ENCODE data around the gene MYCBP.
A peak's percentile ranks its signal among the peaks of the same experiment; 100 is the strongest.
"Not testable (repeated sequence)": the region's sequence is repeated elsewhere in the genome, so short reads cannot be mapped to it uniquely, and the experiment has no call there.

MYCBP gene, protein sequence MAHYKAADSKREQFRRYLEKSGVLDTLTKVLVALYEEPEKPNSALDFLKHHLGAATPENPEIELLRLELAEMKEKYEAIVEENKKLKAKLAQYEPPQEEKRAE

DNA sequence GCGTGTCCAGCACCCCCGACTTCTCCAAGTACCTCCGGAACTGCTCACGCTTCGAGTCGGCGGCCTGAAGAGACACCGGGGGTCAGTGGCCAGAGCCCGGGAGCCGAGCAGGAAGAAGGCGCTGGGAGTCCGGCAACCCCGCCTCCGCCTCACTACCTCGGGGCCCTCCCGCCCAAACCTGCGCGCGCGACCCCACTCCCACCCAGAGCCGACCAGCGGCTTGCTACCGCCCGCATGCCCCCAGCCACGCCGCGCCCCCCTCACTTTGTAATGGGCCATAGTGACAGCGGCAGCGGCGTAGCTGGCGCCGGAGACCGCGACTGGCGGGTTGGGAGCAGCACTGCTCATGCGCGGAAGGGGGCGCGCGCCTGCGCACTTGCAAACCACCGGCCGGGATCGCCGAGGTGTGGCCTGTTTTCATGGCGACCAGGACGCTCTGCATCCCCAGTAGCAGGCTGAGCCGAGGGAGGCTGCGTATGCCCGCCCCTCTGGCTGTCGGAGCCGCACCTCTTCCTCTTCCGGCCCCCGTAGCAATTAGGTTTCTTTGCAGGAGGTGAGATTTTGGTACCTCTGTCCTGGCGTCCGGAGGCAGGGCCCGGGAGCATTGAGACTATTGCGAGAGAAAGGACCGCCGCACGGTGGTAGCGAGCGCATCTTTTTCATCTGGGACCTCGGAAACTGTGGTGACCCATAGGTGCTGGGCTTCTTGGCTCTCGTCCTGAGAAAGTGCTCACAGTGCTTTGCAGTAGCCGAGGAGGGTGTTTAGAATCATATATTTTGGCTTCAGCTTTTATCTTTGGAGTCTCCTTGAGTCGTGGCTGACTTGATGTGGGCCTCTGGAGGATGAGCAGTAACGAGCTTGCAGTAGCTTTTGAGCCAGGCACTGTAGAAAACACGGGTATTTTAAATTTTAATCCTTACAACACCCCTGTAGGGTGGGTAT is at the start of gene MYCBP:
TSS of gene MYCBP (minus strand) at position 322 of the 943 bp plus-strand sequence. CDS start at position 279, 43 bp downstream.
- DNase-seq (ENCODE audit: low spot score), result peak; percentile 96

DNA sequence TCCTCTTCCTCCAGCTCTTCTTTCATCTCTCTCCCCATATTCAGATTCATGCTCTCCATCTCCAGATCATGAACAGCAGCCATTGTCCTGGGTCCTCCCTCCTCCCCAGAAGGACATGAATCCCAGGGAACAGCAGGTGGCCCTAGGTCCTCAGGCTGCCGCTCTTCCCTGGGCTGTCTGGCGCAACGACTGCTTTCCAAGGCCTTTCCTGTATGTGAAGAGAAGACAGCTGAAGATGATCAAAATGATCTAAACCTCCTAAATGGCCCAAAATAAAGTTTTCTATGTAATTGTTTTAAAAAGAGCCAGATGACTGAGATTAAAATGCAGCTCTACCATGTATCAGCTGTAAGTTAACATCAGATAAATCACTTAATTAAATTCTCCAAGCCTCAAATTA is 46.0 kb upstream of the MYCBP start:
- no peak for DNase-seq (ENCODE audit: low spot score)

DNA sequence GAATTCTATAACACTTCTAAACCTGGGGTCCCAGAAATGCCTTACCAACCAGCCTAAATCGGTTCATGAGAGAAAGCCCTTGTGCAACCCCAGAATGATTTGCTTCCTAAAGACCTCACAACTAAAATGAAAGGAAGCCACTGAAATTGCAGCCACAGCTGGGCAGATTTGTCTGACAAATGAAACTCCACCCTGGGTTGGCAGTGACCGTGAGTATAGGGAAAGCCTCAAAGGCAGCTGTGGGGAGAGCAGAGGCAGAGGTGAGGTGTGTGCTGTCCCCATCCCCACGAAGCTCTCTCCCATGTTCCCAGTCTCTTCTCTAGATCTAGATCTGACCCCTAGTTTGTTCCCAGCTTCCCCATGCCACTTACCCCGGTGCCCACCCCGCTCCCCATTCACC is 45.4 kb upstream of the MYCBP start:
- DNase-seq (ENCODE audit: low spot score), result no peak

DNA sequence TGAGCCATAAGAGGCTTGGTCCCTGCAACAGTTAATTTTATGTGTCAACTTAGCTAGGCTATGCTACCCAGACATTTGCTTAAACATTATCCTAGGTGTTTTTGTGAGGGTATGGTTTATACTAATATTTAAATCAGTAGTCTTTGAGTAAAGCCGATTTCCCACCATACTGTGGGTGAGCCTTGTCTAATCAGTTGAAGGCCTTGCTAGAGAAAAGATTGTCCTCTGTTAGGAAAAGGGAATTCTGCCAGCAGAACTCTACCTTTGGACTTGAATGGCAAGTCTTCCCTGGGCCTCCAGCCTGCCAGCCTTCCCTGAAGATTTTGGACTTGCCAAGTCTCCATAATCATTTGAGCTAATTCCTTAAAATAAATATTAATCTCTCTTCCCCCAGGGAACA is 44.6 kb upstream of the MYCBP start:
- DNase-seq (ENCODE audit: low spot score), result no peak

DNA sequence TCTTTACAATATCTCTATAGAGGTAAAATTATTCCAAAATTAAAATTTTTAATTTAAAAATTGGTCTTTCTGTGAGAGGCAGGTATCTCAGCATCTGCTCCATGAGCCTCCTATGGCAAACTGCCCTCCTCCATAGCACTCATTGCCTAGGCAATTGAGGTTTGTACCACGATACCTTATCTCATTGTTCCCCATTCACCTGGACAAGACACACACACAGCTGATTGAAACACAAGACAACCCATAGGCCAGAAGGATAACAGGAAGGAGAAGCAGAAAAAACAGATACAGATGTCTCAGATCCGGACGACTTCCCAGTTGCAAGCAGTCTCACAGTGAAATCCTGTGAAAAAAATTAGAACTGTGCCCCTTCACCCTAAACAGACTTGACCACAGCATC is 44.2 kb upstream of the MYCBP start:
- DNase-seq (ENCODE audit: low spot score), result no peak

DNA sequence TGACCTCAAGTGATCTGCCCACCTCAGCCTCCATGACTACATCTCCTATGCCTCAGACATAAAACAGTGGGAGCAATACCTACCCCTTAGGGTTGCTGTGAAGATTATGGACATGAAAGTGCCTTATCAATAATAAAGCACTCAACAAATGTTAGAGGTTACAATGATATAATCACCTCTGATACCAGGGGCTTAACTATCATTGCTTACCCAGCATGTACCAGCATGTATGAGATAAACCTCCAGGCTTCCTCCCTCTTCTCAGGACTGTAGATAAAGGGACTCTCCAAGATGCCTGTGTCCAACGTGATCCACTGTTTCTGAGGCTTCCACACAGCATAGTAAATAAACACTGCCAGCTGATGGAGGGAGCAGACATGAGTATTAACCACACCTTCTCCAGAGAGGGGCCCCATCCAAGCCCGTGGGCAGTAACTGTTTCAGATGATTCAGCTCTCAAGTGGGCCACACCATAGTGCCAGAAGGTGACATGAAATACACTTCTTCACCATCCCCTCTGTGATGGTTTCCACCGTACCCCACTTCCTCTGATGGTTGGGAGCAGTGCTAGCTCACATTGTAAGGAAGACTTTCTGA is 42.3 kb upstream of the MYCBP start:
- DNase-seq (ENCODE audit: low spot score), result peak; percentile 58

DNA sequence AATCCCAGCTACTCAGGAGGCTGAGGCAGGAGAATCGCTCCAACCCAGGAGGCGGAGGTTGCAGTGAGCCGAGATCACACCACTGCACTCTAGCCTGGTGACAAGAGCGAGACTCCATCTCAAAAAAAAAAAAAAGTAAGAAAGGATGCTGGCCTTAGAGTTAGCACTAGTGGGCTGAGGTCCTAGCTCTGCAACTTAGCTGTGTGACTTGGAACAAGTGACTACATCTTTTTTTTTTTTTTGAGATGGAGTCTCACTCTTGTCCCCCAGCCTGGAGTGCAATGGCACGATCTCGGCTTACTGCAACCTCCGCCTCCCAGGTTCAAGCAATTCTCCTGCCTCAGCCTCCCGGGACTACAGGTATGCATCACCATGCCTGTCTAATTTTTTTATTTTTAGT is 41.8 kb upstream of the MYCBP start:
- not testable (repeated sequence) for DNase-seq (ENCODE audit: low spot score)

DNA sequence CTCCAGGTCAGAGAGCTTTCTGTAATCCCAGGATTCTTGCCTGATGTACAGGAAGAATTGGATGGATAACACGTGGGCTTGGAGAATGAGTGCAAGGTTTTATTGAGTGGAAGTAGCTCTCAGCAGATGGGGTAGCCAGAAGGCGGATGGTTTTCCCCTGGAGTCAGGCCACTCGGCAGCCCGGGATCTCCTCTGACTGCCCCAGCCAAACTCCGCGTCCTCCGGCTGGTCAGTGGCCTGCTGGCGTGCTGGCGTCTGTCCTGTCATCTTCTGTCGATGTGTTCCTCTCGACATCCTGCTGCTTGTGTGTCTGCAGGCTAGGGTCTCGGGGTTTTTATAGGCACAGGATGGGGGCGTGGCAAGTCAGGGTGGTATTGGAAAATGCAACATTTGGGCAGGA is 35.7 kb upstream of the MYCBP start:
- DNase-seq (ENCODE audit: low spot score), result no peak

DNA sequence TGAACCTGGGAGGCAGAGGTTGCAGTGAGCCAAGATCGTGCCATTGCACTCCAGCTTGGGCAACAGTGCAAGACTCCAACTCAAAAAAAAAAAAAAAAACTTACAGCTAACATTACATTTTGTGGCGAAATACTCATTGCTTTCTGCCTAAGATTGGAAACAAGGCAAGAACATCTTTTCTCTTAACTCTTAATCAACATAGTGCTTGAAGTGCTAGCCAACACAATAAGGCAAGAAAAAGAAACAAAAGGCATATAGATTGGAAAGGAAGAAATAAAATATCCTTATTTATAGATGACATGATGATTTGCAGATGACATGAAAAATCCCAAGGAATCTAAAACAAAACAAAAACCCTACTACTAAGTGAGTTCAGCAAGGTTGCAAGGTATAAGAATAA is 32.8 kb upstream of the MYCBP start:
- DNase-seq (ENCODE audit: low spot score), result no peak

DNA sequence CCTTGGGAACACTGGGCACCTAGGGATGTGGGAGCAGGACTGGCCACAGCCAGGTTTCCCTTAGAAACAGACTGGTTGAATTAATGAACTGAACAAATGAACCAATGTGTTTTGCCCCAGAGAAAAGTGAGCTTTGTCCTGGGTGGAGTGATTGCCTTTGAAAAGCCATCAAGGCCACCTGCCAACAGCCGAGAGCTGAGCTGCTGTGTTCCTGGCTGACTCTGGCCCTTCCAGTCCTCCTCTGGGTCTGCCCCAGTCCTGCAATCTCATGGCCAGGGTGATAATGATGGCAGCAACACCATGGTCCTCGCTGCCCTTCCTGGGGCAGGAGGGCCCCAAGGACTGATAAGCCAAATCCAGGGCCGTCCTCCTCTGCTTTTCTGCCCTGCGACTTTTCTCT is 26.4 kb upstream of the MYCBP start:
- DNase-seq (ENCODE audit: low spot score), result no peak

DNA sequence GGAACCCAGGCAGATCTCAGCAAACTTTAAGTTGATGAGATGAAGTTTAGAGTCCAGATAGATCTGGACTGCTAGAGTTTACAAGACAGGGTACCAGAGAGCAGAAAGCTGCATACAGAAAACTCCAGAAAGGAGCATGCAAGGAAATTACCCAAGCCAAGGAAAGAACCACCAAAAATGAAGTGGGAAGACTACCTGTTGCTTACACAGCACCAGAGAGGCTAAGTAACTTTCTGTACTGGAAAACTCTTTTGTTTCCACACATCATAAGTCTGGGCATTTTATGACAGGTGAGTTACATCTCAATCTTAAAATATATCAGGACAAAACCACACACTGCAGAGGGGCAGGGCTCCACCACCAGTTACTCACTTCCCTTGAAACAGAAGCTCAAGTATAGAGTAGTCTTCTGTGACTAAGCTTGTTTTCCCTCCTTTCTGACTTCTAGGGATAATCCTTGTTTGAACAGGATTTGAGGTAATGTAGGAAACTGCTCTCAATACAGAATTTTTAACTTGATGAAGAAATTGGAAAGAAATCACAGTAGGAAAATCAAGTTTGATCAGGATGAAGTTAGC is 25.6 kb upstream of the MYCBP start:
- no peak for DNase-seq (ENCODE audit: low spot score)

DNA sequence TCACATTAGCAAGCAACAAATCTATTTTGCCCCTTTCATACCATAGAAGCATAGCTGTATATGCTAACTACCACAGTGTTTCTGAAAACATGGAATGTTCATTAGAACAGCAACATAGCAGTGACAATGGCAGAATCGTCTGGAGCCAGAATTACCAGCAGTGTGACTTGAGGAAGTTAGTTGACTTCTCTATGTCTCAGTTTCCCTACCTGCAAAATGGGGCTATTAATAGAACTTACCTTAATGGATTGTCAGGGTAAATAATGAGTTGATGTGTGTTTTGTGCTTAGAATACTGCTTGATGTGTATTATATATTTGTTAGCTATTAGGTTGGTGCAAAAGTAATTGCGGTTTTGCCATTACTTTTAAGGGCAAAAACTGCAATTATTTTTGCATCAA is 23.0 kb upstream of the MYCBP start:
- no peak for DNase-seq (ENCODE audit: low spot score)

DNA sequence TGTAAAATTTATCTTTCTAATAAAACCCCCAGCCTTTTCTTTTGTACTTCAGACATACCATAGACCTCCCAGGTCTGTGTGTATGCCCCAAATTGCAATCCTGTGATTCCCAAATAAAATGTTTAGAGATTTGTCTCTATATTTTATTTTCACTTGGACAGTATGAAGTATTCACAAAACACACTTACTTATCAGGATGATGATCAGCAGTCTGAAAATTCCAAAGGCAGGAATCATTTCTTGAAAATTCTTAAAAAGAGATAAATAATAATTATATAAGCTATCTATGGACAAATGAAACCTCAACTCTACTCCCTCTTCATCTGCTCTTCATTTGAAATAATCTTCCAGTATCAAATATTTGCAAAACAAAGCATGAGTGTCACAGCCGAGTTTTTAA is 19.8 kb upstream of the MYCBP start:
- no peak for DNase-seq (ENCODE audit: low spot score)

DNA sequence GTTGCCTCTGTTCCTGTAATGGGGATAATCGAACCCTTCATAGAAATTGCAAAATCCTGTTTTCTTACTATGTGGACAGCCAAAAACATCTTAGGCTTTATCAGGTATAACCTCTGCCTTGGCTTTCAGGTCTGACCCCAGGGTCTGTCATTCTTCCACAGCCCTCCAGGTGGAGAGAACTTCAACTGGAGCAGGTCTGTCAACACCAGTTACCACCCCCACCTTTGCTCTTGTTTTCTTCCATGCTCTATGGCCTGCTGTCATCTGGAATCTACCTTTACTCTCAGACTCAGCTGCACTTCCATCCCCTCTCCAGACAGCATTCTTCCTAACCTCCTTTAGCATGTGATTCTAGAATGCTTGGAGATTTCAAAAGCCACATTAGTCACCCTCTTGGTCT is 18.6 kb upstream of the MYCBP start:
- no peak for DNase-seq (ENCODE audit: low spot score)

DNA sequence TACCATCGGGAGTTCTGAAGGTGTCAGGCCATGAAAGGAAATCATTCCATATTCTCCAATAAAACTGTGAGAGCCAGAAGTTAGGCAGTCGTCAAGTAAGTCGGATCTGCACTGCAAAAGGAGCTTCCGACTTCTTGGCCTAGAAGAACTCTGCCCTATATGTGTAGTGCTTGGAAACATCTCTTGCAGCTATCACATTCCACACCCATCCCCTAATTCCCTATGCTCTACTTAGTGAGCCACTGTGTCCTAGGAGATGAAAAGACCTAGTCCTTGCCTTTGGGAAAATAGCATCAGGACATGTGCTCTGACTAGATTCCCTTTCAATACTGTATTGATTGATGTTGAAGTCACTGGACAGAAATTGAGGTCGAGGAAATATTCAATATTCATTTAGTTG is 16.4 kb upstream of the MYCBP start:
- no peak for DNase-seq (ENCODE audit: low spot score)

DNA sequence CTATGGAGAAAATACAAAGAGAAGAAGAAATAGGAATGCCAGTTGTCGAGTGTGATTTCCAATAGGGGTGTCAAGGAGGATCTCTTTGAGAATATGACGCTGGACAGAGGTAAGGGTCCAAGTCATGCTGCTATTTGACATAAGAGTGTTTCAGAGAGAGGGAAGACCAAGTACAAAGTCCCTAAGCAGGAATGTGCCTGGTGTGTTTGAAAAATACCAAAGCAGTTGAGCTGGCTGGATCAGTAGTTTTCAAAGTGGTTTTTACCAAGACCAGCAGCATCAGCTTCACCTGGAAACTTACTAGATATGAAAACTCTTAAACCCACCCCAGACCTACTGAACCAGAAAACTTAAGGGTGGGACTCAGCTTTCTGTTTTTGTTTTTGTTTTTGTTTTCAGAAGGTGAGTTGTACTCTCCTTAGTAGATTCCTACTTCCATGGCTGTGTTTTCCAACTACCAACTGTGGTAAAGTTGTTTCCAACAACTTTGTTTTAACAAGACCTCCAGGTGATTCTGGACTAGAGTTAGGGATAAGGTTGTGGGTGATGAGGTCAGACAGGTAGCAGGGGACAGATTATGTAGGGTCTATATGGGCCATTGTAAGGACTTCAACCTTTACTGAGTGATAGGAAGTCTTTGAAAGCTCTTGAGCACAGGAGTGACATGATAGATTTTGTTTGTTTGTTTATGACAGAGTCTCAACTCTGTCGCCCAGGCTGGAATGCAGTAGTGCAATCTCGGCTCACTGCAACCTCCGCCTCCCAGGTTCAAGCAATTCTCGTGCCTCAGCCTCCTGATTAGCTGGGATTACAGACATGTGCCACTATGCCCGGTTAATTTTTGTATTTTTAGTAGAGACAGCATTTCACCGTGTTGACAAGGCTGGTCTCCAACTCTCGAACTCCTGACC is 15.5 kb upstream of the MYCBP start:
- no peak for DNase-seq (ENCODE audit: low spot score)

DNA sequence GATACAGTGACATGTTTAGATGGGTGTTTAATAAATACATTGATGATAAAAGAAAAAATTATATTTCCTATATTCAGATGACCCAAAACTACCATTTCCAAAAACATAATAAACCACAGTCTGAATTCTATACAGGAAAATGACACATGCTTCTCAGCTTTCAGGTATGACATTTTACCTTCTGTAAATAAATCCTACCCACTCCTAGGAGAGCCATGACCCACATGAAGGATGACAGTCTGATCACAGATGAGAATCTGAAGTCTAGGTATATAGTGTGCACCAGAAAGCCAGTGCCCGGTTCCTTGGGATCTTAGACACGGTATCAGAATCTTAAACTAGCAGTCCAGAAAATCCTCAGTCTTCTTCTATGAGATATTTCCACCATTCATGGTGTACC is 11.9 kb upstream of the MYCBP start:
- DNase-seq (ENCODE audit: low spot score), result no peak

DNA sequence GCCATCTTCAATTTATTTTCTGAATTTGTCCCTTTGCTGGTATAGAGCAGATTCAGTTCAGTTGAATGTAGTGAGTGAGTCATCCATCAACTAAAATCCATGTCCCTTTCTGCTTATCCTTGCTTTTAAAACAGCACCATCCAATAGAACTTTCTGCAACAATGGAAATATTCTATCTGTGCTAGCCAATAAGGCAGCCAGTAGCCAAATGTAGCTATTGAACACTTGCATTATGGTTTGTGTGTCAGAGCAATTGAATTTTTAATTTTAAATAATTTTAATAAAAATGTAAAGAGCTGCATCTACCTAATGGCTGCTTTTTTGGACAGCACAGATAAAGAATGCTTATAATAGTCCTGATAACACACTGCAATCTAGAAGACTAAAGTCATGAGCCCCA is 8.3 kb upstream of the MYCBP start, which contains the start of gene GJA9:
TSS of gene GJA9 (minus strand) at position 101 of the 400 bp plus-strand sequence. CDS start 5,489 bp downstream, outside the sequence.
- DNase-seq (ENCODE audit: low spot score), result no peak

DNA sequence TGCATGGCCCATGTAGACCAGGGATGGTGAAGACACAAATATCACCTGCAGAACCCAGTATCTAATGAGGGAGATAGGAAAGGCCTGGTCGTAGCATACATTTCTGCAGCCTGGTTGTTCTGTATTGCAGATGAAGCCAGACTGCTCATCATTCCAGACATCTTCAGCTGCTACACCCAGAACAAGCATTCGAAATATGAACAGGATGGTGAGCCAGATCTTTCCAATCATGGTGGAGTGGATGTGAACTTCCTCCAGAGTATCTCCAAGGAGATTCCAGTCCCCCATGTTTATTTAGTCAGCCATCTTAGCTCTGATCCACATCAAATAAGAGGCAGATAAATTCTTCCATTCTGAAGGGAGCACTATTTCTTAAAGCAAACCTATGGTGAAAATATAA is 2.7 kb upstream of the MYCBP start:
- DNase-seq (ENCODE audit: low spot score), result no peak

DNA sequence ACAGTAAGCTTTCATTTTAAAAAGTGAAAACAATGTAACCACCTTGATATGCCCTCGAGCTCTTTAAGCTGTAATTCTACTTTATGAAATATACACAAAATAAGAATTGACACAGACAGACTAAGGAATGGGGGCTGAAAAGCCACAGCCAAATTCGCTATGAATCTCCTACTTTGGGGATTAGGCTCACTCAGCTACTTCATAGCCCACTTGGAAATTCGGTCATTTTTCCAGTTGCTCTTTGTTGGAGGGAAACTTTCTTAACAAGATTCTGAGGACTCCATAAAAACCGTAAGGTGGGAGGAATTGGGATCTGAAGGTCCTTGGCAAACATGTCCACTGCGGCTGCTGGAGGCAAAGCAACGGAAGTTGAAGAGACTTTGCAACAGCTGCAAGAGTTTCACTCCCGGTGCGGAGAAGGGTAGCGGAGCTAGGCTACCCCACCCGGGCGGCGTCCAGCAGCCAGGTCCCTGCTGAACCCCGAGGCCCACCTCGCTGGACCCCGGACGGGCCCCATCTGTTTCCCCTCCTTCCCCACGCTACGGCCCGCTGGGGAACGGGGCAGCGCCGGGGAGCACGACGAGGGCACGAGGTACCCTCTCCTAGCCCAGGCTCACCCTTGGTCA is 634 bp downstream of the MYCBP start:
- peak; percentile 33 for DNase-seq (ENCODE audit: low spot score)

DNA sequence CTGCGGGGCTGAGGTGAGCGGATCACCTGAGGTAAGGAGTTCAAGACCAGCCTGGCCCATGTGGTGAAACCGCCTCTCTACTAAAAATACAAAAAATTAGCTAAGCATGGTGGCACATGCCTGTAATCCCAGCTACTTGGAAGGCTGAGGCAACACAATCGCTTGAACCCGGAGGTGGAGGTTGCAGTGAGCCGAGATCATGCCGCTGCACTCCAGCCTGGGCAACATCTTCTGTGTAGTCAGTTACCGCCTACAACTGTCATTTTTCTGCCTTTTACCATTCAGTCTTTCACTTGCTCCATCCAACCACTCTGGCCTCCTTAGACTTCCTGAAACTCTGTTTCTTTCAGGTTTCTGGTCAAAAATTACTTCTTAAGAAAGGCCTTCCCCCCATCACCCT is 2.2 kb downstream of the MYCBP start:
- DNase-seq (ENCODE audit: low spot score), result no peak

All from hematopoietic multipotent progenitor cell treated with erythropoietin and hydrocortisone succinate and interleukin-3 and kit ligand, for 15 days (in vitro differentiated cells).